ENCODE measurements around the gene HOXD8.
A peak's percentile ranks its signal among the peaks of the same experiment; 100 is the strongest.

HOXD8 gene

GRCh38 chr2:176128982-176129796, at the start of gene HOXD8:
HOXD8 (plus strand) TSS chr2:176129705; CDS start chr2:176130367, 662 bp downstream.
- DNase-seq (ENCODE audit: low spot score): no peak

- DNase-seq (ENCODE audit: low spot score): no peak
These were observed 49.5 kb upstream of the HOXD8 start for GRCh38 chr2:176079831-176080539.

GRCh38 chr2:176080540-176081375, 48.7 kb upstream of the HOXD8 start:
- no peak for DNase-seq (ENCODE audit: low spot score)

- no peak for DNase-seq (ENCODE audit: low spot score)
These were observed 48.1 kb upstream of the HOXD8 start for GRCh38 chr2:176081376-176081836.

GRCh38 chr2:176081837-176082524, 47.5 kb upstream of the HOXD8 start:
- no peak for DNase-seq (ENCODE audit: low spot score)

- no peak for DNase-seq (ENCODE audit: low spot score)
These were observed 47.0 kb upstream of the HOXD8 start for GRCh38 chr2:176082525-176082823.

- no peak for DNase-seq (ENCODE audit: low spot score)
These were observed 46.4 kb upstream of the HOXD8 start for GRCh38 chr2:176082824-176083751.

- no peak for DNase-seq (ENCODE audit: low spot score)
These were observed 45.7 kb upstream of the HOXD8 start, which contains the start of gene EVX2 for GRCh38 chr2:176083796-176084261. EVX2 (minus strand) TSS chr2:176083962; CDS start chr2:176083776, 186 bp downstream.

- no peak for DNase-seq (ENCODE audit: low spot score)
These were observed 44.8 kb upstream of the HOXD8 start for GRCh38 chr2:176084611-176085119.

GRCh38 chr2:176085120-176085788, 44.3 kb upstream of the HOXD8 start:
- no peak for DNase-seq (ENCODE audit: low spot score)

- peak; percentile 47 for DNase-seq (ENCODE audit: low spot score)
These were observed 43.4 kb upstream of the HOXD8 start for GRCh38 chr2:176085861-176086771.

- DNase-seq (ENCODE audit: low spot score): no peak
These were observed 42.0 kb upstream of the HOXD8 start for GRCh38 chr2:176087330-176088047.

- peak; percentile 32 for DNase-seq (ENCODE audit: low spot score)
These were observed 41.2 kb upstream of the HOXD8 start for GRCh38 chr2:176088048-176088936.

GRCh38 chr2:176088937-176089842, 40.3 kb upstream of the HOXD8 start:
- no peak for DNase-seq (ENCODE audit: low spot score)

GRCh38 chr2:176089843-176090395, 39.6 kb upstream of the HOXD8 start:
- no peak for DNase-seq (ENCODE audit: low spot score)

- no peak for DNase-seq (ENCODE audit: low spot score)
These were observed 38.6 kb upstream of the HOXD8 start for GRCh38 chr2:176090862-176091261.
